GM18517 (cell line): ENCODE data around the gene RBM42.
"Not testable (repeated sequence)": the region's sequence is repeated elsewhere in the genome, so short reads cannot be mapped to it uniquely, and the experiment has no call there.

Experiments used
- ATAC-seq: cut with Tn5 transposase; IDR thresholded peaks from one replicate; pipeline ENCODE4 v1.9.1; 2021; ENCODE audit warnings: mild to moderate bottlenecking, moderate library complexity; ENCODE audit not compliant: unreplicated experiment

RBM42 gene

GRCh38 chr19:35648017-35648961 lies 19.5 kb downstream of the RBM42 start, which contains the start of gene COX6B1:
TSS of gene COX6B1 (plus strand) at chr19:35648323. CDS start at chr19:35651244, 2,921 bp downstream.
- peak; percentile 65 for ATAC-seq

DNA sequence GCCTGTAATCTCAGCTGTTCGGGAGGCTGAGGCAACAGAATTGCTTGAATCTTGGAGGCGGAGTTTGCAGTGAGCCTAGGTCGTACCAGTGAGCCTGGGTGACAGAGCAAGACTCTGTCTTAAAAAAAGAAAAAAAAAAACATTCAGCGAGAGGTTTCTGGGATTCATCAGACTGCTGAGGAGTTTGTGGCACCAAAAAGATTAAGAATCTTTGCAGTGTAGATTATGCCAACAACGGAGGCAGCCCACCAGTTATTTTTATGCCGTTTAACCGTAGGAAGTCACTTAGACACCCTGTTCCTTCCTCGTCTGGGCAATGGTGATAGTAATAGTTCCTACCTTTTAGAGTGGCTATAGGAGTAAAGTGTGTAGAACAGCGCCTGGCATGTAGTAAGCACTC lies 21.7 kb downstream of the RBM42 start:
- no peak for ATAC-seq

- ATAC-seq: not testable (repeated sequence)
Observed at GRCh38 chr19:35654828-35655227, 26.0 kb downstream of the RBM42 start.

DNA sequence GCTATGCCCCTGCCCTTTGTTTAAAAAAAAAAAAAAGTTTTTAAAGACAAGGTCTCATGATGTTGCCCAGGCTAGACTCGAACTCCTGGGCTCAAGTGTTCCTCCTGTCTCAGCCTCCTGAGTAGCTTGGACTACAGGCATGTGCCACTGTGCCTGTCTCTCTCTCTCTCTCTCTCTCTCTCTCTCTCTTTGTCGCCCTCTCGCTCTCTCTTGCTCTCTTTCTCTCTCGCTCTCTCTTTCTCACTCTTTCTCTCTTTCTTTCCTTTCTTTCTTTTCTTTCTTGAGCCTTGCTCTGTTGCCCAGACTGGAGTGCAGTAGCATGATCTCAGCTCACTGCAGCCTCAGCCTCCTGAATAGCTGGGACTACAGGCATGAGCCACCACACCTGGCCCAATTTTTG lies 26.8 kb downstream of the RBM42 start:
- ATAC-seq: no peak

DNA sequence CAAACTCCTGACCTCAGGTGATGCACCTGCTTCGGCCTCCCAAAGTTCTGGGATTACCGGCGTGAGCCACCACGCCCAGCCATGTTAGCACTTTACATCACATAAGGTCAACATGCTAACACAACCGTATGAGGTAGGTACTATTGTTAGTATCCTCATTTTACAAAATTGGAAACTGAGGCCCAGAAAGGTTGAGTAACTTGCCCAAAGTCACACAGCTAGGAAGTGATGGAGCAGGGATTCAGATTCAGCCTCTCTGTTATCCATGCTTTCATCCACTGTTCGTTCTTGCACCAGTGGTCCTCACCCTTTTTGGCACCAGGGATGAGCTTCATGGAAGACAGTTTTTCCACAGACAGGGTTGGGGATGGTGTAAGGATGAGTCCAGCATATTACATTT lies 27.9 kb downstream of the RBM42 start:
- no peak for ATAC-seq

GRCh38 chr19:35657904-35658700 lies 29.3 kb downstream of the RBM42 start:
- no peak for ATAC-seq

DNA sequence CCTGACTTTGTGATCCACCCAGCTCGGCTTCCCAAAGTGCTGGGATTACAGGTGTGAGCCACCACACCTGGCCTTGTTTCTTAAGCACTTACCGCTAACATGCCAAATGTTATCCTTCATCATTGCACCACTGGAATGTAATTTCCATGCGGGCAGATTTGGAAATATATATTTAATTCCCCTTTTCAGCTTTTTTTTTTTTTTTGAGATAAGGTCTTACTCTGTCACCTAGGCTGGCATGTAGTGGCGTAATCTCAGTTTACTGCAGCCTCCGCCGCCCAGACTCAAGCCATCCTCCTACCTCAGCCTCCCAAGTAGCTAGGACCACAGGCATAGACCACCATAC lies 33.1 kb downstream of the RBM42 start:
- no peak for ATAC-seq

DNA sequence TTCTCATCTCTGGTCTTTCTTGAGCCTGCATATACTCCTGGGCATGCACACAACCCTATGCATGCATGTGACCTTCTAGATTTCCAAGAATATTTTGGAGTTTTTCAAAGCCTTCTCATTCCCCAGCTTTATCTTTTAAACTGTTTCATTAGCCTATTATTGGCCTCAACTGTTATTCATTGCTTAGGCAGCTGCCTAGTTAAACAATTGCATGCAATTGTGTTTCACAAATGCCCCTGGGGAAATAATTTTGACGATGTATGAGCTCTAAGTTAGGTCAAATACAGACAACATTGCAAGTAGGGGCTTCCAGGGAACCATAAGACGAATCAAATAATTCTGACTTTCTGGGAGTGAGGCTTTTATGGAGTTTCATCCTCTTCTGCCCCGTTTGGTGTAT lies 35.1 kb downstream of the RBM42 start:
- ATAC-seq: no peak

GRCh38 chr19:35665157-35665556 lies 36.3 kb downstream of the RBM42 start:
- ATAC-seq: no peak

GRCh38 chr19:35665604-35666003 lies 36.8 kb downstream of the RBM42 start:
- no peak for ATAC-seq

- ATAC-seq: no peak
Observed at GRCh38 chr19:35666251-35666913, 37.5 kb downstream of the RBM42 start, which contains the start of gene UPK1A. TSS of gene UPK1A (plus strand) at chr19:35666517. CDS start at chr19:35666813, 296 bp downstream.

- ATAC-seq: no peak
Observed at GRCh38 chr19:35669566-35669965, 40.7 kb downstream of the RBM42 start.

DNA sequence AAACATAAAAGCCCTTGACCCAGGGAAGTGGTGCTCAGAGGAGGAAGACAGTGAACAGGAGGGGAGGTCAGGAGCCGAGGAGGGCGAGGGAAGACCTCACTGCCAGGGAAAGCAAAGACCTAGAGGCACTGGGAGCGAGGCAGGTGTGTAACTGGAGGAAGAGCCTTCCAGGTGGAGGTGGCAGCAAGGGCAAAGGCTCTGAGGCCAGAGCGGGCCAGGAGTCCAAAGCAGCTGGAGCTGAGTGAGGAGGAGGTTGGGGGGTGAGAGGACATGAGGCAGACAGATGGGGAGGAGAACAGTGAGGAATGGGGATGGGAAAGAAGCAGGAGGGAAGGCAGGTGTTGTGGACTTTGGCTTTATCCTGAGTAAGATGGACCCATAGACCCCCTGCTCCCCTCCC lies 41.1 kb downstream of the RBM42 start:
- ATAC-seq: no peak

DNA sequence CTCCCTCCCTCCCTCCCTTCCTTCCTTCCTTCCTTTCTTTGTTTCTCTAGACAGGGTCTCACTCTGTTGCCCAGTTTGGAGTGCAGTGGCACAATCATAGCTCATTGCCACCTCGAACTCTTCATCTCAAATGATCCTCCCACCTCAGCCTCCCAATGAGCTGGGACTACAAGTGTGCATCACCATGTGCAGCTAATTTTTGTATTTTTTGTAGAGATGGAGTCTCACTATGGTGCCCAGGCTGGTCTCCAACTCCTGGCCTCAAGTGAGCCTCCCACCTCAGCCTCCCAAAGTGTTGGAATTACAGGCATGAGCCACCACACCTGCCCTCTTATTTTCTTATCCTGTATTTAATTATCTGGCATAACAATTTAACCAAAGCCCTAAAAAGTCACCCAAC lies 41.9 kb downstream of the RBM42 start:
- ATAC-seq: no peak

GRCh38 chr19:35671818-35672217 lies 43.0 kb downstream of the RBM42 start:
- no peak for ATAC-seq

DNA sequence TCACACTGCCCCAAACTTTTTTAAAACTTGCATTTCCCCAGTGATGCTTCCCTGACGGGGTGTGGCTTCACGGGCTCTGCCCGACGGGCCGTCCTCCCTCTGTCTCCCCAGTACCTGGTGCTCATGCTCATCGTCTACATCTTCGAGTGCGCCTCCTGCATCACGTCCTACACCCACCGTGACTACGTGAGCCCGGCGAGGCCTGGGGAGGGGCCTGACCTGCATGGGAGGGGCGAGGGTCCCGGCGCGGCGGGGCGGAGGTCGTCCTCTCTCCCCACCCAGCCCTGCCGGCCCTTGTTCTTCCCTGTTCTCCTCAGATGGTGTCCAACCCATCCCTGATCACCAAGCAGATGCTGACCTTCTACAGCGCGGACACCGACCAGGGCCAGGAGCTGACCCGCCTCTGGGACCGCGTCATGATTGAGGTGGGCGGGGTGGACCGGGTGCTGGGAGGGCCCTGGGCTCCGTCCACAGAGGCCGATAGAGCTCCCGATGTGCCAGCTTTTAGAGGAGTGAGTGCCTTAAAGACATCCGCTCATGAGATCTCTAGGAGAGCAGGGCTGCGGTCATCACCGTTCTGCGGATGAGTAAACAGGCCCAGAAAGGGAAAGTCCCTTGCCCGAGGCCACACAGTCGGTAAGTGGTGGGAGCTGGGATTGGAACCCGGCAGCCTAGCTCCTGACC lies 44.4 kb downstream of the RBM42 start:
- no peak for ATAC-seq

DNA sequence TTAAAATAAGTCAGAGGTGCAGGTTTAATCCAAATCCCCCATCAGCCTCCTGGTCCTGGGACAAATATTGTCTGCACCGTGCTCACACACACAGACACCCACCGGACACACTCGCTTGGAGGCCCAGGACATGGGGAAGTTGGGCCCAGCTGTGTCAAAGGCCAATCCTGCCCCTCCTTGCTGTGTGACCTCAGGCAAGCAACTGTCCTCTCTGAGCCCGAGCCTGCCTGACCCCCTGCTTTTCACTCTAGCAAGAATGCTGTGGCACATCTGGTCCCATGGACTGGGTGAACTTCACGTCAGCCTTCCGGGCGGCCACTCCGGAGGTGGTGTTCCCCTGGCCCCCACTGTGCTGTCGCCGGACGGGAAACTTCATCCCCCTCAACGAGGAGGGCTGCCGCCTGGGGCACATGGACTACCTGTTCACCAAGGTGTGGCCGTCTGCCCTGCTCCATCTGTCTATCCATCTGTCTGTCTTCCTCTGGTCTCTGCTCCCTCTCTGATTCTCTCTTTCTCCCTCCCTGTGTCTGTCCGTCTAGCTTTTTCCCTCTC lies 46.8 kb downstream of the RBM42 start:
- no peak for ATAC-seq
